GM18505 (cell line): ENCODE measurements around the gene HMHB1.

Experiments used
- ATAC-seq: cut with Tn5 transposase; IDR thresholded peaks from one replicate; pipeline ENCODE4 v1.9.1; 2021; ENCODE audit not compliant: unreplicated experiment
- POLR2A ChIP-seq: IDR thresholded peaks from 4 replicates; pipeline ENCODE4 v1.6.1; 2011; ENCODE audit warnings: borderline replicate concordance; ENCODE audit not compliant: insufficient read depth, insufficient read length; ENCODE audit errors: extremely low read depth

HMHB1 gene

DNA sequence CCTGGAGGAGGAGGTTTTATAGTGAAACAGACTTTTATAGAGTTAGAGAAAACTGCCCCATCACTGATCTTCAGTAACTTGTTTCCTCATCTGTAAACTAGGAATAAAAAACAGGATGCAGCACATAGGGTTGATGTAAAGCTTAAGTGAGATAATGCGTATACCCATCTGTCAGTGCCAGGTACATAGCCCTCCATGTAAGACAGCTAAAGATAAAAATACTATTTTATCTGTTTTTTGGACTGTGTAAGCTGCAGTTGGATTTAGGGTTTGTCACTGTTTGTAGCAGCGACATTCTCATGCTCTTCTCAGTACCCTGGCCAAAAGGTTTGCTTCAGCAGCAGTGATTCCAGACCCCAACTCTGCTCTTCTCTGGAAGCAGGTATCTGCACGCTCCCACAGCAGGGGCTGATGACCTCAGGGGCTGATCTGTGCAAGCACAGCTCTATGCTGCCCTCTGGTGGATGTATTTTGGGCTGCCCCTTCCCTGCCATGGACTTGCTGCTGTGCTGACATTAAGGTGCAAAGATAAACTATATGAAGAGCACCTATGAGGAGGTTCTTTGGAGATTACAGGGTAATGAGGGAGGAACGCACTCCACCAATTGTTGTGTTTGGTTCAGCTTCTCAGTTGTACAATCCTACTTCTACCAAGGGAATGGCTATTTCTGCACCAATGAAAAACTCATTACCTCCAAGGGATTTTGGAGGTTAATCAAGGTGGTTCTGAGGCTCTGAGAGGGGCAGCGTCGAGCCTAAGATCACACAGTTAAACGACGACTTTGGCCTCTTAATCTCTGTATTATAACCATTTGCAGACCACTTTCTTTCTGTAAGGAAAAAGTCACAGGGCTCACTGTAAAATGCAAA is 13.1 kb downstream of the HMHB1 start:
- ATAC-seq = peak; percentile 55
- no peak for TF ChIP-seq POLR2A

DNA sequence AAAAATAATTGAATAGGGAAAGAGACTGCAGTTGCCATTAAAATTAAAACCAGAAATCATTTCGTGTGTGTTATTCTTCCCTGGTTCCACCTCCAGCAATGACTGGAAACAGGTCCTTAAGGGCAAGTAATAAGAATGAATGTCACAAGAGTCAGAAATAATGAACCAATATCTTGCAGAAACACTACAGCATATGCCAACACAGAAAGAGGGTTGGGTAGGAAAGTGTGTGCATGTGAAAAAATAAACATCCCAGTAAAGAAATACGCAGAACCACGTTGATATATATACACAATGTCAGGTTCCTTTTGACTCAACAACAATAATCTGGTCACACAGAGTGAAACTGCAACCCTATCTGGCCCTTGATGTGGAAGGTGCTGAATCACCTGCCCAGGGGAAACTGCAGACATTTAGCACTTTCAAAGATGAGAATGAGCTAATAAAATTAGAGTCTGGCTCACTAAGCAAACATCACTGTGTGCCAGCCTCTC is 15.0 kb downstream of the HMHB1 start:
- ATAC-seq = peak; percentile 89
- TF ChIP-seq POLR2A = no peak

DNA sequence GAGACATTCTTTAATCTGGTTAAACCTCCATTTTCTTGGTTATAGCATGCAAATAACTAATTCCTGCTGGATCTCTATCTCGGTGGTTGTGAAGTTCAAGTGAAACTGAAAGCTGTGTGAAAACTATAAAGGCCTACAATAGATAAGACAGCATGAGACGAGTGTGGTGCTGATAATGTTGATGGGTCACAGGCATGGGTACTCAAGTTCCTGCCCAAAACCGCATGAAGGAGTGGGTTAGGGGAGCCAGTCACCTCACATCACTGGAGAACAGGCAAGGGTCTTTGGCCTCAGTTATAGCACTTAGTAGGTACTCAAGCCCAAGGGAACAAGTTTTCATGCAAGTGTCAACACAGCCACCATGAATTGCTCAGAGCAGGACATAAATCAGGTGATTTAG is 16.7 kb downstream of the HMHB1 start:
- no peak for ATAC-seq
- no peak for TF ChIP-seq POLR2A

DNA sequence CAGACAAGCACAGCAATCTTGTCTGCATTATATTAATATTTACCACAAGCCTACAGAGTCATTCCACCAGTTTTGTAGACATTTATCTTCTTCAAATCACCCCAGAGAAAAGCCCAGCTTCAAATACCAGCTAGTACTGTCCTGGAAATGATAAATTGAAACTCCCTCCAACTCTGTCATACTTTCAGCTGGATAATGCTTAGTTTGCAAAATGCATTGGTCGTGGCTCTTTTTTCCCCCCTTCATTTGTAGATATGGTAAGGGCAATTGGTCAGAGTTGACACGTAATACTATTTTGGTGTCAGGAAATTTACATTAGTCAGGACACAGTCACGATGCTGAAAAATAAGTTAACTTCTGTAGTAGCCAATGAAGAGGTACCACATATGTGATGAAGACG is 21.2 kb downstream of the HMHB1 start:
- no peak for ATAC-seq
- no peak for TF ChIP-seq POLR2A

DNA sequence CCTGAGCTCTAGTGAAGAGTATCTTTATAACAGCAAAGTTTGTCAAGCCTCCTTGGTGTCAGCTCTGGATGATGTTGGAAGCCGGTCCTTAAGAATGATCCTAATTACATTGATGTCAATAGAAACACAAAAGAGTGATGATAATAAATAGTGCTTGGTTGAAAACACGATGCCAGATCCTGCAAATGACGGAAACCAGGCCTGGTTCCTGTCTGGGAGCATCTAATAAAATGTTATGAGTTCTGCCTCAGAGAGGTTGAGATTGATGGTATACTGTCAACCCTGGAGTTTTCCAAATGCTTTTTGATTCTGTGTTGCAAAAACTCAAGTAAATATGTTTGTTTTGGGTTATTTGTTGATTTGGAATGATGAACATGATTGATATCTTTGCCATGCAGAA is 23.3 kb downstream of the HMHB1 start:
- no peak for ATAC-seq
- TF ChIP-seq POLR2A = no peak

DNA sequence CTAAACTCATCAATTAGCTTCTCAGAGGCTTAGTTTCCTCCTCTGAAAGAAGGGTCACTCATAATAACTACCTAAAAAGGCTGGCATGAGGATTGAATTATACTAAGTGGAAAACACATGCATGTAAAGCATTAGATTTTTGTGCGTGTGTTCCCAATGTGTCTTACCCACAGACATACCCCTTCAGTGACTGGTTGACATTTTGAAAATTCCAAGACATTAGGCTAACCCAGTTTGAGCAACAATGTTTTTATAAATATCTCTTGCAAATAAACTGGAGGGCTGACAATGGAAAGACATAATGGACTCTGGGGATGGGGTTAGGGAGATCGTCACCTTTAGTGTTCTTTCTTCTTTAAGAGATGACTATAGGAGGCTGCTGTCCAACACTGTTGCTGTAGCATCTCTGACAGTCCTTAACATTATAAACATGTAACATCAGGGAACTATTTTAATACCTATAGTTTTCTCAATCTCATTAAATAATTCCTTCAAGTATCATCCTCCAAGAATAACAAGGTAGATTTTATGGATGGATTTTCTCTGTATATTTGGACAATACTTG is 24.3 kb downstream of the HMHB1 start:
- ATAC-seq = no peak
- TF ChIP-seq POLR2A = no peak

DNA sequence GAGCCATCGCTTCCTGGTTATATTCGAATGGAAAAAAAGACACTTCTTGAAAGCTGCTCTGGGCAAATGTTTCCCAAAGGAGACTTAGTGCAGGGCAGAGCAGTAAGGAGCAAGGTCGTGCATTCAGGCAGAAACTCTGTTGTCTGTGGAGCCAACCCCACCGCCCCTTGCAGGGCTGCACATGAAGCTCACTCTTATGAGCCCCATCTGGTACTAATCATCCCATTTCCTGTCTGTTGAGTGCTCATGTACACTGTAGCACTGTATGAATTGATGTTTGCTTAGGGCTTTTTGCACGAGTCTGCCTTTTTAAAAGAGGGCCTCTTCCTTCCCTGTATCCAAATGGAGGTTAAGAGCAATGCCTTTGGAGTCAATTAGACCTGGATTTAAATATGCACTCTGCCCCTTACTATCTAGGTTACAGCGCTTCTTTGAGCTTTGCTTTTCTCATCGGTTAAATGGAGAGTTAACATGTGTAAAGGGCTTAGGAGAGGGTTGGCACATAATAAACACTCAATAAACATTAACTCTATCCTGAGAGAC is 25.4 kb downstream of the HMHB1 start:
- no peak for TF ChIP-seq POLR2A
- no peak for ATAC-seq

DNA sequence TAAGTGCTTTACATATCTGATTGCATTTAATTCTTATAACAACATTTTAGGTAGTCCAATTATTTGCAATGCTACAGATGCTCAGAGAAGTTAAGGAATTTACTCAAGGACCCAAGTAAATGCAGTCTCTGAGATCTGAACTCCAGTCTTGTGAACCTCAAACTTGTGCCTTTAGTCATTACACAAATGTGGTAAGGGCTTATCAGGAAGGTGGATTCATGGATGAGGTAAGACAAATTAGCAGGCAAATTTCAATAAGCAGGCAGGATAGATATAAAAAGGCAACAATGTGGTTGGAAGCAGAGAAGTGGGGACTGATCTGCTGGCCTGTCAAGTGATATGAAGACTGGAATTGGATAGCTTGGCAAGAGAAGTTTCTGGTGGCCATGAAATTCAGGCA is 29.5 kb downstream of the HMHB1 start:
- ATAC-seq = no peak
- TF ChIP-seq POLR2A = no peak

DNA sequence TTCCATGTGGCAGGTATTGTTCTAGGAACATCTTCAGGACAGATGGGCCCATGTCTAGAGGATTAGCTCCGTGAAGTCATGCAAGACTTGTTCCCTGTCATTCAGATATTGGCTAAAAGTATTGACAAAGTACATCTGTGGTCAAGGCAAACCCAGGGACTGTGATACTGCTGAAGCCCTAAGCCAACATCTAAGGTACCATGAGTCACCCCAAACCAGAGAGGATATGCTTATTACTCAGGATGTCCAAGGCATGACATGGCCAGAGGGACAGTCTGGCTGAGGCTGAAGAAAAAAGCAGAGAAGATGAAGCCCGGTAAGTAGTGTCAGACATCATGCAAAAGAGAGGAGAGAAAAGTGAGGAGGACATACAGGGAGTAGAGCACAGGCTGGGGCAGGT is 31.0 kb downstream of the HMHB1 start:
- ATAC-seq = no peak
- TF ChIP-seq POLR2A = no peak

DNA sequence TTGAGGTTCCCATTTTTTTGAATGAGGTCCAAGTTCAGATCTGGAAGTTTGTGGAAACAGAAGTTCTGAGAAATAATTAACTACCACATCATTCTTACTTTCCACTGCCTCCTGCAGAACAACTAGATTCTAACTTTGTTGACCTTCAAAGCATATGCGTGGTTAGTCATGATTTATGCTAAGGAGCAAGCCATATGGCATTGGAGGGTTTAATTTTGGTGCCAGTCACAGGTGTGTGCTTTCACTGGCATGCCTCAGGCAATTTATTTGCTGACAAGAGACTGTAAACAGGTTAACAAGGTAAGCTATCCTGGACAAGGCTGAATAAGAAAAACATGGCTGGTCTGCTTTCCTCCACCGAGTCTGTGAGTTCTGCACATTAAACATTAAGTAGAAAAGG is 31.5 kb downstream of the HMHB1 start:
- no peak for TF ChIP-seq POLR2A
- no peak for ATAC-seq

DNA sequence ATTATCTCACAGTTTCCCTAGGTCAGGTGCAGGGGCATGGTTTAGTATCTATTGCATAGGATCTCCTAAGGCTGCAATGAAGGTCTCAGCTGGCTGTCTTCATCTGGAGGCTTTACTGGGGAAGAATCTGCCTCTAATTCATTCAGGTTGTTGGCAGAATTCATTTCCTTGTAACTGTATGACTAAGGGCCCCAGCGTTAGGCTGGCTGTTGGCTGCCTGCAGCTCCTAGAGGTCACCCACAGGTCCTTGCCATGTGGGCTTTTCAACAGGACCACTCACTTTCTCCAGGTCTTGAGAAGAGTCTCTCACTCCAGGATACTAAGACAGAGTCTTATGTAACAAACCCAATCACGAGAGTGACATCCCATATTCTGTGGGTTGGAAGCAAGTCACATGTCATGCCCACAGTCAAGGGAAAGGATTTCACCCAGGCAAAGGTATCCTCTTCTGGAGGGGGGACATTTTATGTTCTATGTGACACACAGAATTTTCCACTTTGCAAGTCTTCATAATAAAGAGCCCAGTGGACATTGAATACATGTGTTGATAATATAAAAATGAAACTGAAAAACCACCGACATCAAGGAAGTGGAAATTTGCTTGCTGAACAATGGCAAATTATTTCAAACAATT is 38.2 kb downstream of the HMHB1 start:
- TF ChIP-seq POLR2A = no peak
- no peak for ATAC-seq

DNA sequence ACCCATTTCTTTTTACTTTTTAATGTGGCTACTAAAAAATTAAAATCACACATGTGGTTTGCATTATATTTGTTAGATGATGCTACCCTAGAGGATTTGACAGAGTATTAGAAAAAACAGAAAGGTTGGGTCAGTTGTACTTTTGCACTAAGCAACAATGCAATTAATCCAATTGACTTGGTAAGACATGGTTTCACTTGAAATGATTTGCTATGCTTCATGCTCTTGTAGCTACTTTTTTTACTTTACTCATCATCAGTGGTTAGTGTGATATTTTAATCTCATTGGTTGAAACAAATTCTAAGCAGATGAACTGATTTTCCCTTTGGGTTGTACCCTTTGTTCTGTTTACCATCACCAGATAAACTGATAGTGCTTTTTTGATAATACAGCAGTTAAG is 39.4 kb downstream of the HMHB1 start:
- no peak for TF ChIP-seq POLR2A
- ATAC-seq = no peak

DNA sequence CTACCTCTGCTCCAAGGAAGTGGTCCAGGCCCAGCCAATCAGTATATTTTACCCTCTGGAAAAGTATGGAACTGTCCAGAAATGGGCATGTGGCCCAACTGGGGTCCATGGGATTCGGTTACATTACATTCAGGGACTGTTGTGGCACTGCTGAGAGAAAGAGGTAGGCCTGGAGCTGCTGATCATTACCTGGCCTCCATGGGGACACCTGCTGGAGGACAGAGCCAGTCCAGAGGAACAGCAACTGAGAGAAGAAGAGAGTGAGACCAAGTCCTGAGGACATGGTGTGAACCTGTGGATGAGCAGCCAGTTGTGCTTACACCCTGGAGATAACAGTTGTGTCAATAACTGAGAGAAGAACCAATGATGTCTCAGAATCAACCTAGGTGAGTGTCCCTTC is 48.2 kb downstream of the HMHB1 start:
- ATAC-seq = no peak

More for the DNA sequence above, 48.2 kb downstream of the HMHB1 start:
- no peak for TF ChIP-seq POLR2A
